NCI-H510A treated with DMSO at 0.1 percent for 48 hours (cell line): Measurements from ENCODE around the gene FAM120AOS.

Experiments
- DNase-seq: peaks from one replicate; lab custom pipeline; 2025; lab: John Stamatoyannopoulos, UW

The FAM120AOS gene

DNA sequence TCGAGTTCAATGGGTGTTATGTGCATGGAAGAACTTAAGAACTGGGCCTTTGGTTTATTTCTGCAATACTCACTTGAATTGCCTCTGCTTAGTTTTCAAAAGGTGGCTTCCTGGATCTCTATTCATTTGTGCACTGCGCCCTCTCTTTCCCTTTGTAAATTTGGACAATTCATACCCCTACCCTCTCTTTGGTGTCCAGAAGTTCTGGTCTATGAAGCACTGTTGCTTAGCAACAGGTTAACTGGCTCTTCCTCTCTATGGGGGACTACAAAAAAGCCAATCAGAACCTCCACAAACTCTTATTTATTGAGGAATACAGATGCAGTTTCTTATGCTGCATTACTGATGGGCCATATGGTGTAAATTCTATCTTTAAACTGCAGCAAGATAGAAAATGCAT is 15.4 kb downstream of the FAM120AOS start:
- no peak for DNase-seq

DNA sequence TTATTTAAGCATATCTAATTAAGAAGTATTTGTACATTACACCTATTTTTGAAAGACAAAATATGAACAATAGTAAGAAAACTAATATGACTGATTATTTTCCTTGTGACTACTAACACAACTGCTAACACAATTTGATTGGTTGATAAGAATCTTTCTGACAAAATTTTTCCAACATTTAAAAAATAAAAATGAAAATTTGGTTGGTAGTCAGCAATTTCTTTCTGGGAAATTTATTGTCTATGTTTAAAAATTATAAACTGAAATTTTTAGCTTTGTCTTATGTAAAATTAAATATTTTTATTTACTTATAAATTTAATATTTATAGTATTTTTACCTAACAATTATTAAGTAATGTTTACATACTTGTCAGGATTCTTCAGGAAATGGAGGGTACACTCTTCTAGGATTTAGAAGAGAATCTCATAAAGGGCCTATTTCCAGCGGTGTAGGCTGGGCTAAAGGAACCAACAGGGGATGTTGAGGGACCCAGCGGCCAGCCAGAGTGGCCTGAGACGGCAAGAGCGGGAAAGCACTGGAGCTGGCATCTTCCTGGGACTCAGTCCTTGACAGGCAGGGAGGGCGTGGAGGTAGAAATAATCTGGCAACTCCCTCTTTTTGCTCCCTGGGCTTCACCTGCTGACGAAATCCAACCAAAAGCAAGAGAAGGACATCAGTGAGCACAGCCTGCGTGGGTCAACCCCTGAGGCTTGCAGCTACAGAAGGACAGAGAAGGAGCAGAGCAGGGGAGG is 16.6 kb downstream of the FAM120AOS start:
- DNase-seq = no peak

DNA sequence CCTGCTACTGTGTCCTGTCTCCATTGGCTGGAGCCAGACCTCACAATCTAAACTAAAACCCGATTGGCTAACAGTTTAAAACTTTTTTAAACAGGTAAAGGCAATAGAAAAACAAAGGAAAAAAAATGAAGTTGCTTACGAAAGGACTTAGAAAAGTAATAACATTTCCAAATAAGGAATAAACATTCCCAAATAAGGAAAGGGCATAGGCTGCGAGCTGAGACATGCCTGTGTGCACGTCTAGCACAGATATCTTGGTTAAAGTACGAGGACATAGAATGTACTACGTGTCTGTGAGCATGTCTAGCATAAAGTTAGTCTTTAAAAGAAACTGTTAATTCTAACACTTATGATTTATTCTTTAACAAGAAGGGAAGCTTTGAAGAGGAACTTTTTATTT is 17.2 kb downstream of the FAM120AOS start:
- no peak for DNase-seq

DNA sequence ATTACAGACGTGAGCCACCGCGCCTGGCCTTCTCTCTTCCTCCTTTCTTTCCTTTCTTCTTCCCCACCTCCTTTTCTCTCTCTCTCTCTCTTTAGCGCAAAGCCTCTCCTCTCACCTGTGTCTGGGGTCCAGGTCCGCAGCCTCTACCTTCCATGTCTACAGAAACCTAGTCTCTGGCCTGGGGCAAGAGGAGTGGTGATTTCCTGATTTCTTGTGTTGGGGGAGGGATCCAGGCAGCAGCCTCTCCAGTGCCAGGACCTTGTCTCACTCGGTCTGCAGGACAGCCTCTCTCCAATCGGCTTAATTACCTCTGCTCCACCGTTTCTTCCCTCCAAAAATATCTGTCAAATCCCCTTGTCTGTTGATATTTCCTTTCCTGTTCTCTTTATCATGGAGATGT is 18.0 kb downstream of the FAM120AOS start:
- DNase-seq = no peak

DNA sequence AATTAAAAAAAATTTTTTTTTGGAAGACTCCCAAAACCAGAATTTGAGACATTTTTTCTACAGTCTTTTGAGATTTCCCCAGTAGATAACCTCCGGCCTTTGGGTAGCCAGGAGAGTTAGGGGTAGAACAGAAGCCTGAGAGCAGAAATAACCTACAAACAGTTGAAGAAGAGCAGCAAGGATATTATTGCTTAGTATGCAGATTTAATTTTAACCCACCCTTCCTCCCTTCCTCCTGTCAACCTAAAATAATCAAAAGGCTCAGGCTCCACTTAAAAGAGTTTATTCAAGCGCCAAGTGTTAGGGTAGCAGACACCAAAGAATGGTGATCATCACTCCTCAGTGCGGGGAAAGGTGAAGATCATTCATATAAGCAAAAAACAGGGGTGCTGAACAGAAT is 19.3 kb downstream of the FAM120AOS start:
- DNase-seq = no peak

DNA sequence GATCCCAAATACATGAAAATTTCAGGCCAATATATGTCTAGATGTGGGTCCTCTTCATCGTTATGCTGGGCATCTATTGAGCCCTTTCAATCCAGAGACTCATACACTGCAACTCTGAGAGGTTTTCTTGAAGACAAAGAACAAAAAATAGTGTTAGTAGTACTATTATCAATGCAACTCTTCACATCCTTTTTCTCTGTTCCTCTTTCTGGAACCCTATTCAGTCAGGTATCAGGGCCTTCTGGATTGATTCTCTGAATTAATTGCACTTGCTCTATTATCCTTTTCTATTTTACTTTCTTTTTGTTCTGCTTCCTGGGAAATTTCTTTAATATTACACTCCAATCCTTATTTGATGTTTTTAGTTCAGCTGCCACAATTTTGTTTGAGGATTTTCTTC is 20.4 kb downstream of the FAM120AOS start:
- no peak for DNase-seq

DNA sequence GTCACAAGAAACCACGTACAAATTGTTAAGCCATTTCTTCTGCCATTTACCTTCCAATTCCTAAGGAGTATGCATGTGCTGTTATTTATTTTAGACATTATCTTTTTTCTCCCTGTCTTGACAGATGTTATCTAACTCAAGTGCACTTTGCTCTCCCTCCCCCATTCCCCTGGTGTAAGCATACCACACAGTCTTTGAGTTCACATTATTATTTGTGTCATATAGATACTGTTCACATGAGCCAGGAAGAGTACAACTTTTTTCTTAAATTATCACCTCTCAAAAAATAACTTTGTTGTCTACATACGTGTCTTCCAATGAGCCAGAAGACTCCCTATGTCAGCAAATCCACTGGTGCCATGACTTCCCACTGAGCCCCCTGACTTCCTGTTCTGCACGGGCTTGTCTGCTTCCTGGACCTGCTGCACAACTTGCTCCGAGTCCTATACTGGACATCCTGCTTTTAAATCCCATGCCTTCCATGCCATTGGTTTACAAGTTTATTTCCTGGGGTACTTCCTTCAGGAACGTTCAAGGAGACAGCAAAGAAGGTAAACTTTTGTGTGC is 21.8 kb downstream of the FAM120AOS start:
- DNase-seq = no peak

DNA sequence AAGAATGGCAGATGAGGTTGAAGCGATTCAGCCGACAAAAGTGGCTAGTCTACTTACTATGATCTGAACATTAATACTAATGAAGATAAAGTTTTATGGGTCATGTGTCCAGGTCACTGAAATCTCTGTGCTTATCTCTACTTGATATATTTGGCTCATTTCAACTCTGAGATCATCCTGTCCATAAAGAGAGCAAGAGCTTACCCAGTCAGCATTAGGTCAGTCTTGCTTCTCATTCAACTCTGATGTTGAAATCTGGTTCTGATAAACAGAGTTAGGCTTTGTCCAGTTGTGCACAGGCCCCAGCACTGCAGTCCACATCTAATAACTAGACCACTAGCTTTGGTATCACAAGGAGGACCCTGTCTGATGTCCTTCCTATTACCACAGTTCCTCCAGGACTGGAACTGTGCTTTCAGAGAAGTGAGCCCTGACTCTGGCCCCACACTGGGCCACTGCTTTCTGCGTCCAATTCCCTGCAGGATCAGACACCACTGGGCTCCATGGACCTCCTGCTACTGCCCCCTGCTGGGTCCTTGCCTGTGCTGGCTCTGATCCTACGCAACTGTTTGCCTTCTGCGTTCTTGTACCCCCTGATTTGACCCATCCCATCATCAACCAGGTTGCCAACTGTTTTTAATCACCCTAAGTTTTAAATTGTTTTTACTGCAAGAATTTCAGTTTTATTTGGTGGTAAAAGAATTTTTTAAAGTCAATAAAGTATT is 25.6 kb downstream of the FAM120AOS start:
- DNase-seq = no peak

DNA sequence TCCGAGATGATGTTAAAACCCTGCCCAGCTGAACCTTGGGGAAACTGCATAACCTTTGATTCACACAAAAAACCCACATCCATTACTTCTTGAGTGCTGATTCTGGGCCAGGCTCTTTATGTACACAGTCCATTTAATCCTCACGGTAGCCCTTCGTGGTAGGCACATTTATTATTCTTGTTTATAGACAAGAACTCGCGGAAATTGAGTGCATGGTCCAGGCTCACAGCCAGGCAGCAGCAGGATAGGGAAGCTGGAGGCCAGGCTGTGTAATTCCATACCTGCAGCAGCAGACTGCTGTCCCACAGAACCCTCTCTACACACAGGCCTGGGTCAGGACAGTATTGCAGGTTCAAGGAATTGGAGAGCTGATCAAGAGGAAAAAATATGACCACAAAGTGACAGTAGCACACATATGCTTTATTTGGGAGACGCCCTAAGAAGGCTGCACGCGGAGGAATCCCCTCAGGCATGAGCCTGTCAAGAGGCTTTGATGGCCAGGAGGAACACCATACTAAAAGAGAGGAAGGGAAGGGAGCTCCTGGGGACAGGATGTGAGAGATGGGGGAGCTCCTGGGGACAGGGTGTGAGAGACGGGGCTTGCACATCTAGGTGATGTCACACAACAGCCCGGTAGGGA is 30.3 kb downstream of the FAM120AOS start:
- DNase-seq = no peak

DNA sequence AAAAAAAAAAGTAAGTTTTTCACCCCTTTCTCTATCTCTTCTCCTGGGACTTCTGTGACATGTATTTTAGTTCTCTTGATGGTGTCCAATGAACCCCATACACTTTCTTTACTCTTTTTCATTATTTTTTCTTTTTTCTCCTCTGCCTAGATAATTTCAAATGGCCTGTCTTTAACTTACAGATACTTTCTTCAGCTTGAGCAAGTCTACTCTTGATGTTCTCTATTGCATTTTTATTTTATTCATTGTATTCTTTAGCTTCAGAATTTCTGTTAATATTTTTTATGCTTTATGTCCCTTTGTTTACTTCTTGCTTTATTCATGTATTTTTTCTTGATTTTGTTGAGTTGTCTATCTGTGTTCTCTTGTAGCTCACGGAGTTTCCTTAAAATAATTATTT is 34.4 kb downstream of the FAM120AOS start:
- DNase-seq = no peak

DNA sequence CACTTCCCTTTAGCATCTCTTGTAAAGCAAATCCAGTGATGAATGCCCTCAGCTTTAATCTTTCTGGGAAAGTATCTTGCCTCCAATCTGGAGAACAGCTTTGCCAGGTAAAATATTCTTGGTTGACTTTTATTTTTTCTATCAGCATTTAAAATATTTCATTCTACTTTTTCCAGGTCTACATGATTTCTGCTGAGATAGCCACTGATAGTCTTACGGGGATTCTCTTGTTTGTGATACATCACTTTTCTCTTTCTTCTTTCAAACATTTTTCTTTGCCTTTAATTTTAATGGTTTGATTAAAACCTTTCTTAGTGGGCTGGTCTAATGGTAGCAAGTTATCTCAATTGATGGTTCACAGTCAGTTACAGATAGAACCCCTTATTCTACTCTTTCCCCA is 35.8 kb downstream of the FAM120AOS start:
- no peak for DNase-seq

DNA sequence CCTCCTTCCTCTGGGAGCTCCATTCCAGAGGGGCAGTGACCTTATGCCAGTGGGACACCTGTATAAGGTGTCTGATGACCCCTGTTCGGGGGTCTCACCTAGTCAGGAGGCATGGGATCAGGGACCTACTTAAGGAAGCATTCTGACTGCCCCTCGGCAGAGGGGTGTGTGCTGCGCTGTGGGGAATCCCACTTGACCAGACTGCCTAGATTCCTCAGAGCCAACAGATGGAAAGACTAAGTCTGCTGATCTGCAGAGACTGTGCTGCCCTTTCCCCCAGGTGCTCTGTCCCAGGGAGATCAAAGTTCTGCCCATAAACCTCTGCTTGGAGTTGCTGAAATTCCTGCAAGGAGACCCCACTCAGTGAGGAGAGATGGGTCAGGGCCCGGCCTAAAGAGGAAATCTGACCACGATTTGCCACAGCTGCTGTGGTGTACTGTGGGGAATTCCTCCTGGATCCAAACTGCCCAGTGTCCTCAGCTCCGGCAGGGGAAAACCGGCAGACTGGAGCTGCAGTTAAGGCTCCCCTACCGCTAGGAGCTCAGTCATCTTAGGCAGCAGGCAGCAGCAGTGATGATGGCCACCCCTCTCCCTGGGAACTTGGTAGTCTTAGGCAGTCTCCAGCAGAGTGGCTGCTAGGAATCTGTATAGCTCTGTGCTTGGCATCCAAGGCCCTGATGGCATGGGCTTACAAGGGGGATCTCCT is 36.7 kb downstream of the FAM120AOS start:
- no peak for DNase-seq

DNA sequence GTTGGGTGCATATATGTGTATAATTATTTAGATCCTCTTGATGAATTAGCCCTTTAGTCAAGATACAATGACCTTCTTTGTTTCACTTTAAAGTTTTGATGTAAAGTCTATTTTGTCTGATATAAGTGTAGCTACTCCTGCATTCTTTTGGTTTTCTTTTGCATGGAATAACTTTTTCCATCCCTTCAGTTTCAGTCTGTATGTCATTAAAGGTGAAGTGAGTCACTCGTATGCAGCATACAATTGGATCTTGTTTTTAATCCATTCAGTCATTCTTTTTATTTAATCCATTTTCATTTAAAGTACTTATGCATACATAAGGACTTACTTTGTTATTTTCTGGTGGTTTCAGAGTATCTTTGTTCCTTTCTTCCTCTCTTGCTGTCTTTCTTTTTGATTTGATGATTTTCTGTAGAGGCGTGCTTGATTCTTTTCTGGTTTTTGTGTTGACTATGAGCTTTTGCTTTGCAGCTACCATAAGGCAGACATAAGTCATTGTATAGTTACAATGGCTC is 38.1 kb downstream of the FAM120AOS start:
- no peak for DNase-seq

DNA sequence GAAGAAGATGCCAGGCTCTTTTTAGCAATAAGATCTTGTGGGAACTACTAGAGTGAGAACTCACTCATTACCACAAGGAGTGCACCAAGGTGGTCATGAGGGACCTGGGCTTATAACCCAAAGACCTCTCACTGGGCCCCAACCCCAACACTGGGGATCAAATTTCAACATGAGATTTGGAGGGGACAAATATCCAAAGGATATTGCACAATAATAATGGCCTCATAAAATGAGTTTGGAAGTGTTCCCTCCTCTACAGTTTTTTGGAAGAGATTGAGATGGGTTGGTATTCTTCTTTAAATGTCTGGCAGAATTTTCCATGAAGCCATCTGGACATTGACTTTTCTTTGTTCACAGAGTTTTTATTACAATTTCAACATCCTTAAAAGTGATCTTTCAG is 39.9 kb downstream of the FAM120AOS start:
- no peak for DNase-seq

DNA sequence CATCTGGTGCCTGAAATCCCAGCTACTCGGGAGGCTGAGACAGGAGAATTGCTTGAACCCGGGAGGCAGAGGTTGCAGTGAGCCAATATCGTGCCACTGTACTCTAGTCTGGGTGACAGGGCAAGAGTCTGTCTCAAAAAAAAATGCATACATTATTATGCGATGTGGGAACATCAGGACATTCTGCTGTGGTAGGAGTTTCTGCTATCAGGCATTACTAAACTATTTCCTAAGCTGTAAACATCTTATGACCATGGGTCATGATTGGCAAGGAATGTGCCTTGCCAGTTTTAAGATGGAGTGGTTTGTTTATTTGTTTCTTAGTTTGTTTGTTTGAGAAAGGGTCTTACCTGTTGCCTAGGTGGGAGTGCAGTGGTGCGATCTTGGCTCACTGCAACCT is 47.0 kb downstream of the FAM120AOS start:
- no peak for DNase-seq

DNA sequence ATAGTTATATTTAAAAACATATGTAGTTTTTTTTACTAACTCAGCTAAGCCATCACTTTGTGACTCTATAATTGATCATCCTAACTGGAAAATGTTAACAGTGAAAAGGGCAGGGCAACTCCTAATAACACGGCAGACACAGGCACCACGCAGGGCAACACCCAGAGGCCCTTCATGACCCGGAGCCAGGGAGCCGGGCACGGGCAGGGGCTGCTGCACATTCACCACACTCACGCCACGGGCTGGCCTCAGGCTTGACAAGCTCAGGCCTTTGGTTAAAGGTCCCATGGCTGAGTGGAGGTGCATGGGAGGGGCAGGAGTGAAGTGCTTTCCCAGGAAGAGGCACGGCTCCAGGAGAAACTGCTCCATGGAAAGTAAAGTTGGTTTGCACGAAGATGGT is 54.9 kb downstream of the FAM120AOS start:
- no peak for DNase-seq

DNA sequence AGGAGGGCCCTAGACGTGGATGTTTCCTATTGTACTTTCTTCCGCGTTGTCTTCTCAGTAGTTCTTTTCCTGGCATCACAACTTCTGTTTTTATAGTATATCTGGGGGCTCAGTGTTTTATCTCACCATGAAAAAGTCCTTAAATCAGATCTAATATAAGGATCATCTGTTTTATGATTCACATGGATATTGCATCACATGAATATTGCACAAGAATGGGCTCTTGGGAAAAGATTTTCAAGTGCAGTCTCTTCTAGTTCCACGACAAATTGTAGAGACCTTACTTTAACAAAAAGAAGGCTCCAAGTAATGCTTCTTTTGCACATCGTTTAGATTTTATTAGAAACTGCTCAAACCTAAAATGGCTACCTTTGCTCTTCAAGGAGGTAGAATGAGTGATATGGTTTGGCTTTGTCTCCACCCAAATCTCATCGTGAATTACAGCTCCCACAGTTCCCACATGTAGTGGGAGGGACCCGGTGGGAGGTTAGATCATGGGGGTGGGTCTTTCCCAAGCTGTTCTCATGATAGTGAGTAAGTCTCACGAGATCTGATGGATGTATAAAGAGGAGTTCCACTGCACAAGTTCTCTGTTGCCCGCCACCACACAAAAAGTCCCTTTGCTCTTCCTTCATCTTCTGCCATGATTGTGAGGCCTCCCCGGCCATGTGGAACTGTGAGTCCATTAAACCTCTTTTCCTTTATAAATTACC is 55.6 kb downstream of the FAM120AOS start:
- no peak for DNase-seq
